H9 (cell line): Measurements from ENCODE around the gene AJAP1. TPM values are rescaled to one million over a fixed set of nuclear protein-coding genes. Genes with fewer than 3 reads are reported as not detected.

Source experiments
- DNase-seq: peaks from one replicate; pipeline ENCODE4 v3.0.0-alpha.2; 2017
- H2AFZ ChIP-seq: one replicate; pipeline ENCODE4 v1.6.1; 2013; ENCODE audit warnings: mild to moderate bottlenecking, low read length, control low read depth, moderate library complexity
- H2AK5ac ChIP-seq: 2 replicates; pipeline ENCODE4 v1.6.1; 2013; ENCODE audit warnings: low read length, control low read depth, mixed read lengths; ENCODE audit not compliant: insufficient read length
- H2BK120ac ChIP-seq: one replicate; pipeline ENCODE4 v1.6.1; 2013; ENCODE audit warnings: low read depth, mild to moderate bottlenecking, low read length, control low read depth, inconsistent platforms; ENCODE audit not compliant: poor library complexity, severe bottlenecking
- H2BK12ac ChIP-seq: 2 replicates; pipeline ENCODE4 v1.6.1; 2013; ENCODE audit warnings: low read length, control low read depth, mixed read lengths, low read depth; ENCODE audit not compliant: insufficient read length
- H2BK15ac ChIP-seq: 2 replicates; pipeline ENCODE4 v1.6.1; 2013; ENCODE audit warnings: low read depth, low read length, control low read depth
- H2BK20ac ChIP-seq: one replicate; pipeline ENCODE4 v1.6.1; 2013; ENCODE audit warnings: low read depth, mild to moderate bottlenecking, low read length, control low read depth, inconsistent platforms; ENCODE audit not compliant: poor library complexity, severe bottlenecking
- H2BK5ac ChIP-seq: 2 replicates; pipeline ENCODE4 v1.6.1; 2013; ENCODE audit warnings: low read length, control low read depth, mixed read lengths; ENCODE audit not compliant: insufficient read length
- H3K14ac ChIP-seq: 2 replicates; pipeline ENCODE4 v1.6.1; 2013; ENCODE audit warnings: low read length, control low read depth; ENCODE audit not compliant: insufficient read depth
- H3K18ac ChIP-seq: 2 replicates; pipeline ENCODE4 v1.6.1; 2013; ENCODE audit warnings: low read depth, mild to moderate bottlenecking, mixed read lengths, low read length, control low read depth; ENCODE audit not compliant: insufficient read length
- H3K23ac ChIP-seq: 2 replicates; pipeline ENCODE4 v1.6.1; 2013; ENCODE audit warnings: low read length, control low read depth, mixed read lengths, low read depth; ENCODE audit not compliant: insufficient read length
- H3K23me2 ChIP-seq: 2 replicates; pipeline ENCODE4 v1.6.1; 2013; ENCODE audit warnings: low read depth, mild to moderate bottlenecking, mixed read lengths, low read length, control low read depth; ENCODE audit not compliant: insufficient read length, poor library complexity, severe bottlenecking
- H3K27ac ChIP-seq: 2 replicates; pipeline ENCODE4 v1.5.1; 2013; ENCODE audit warnings: low read length, control low read depth, mixed read lengths, low read depth; ENCODE audit not compliant: insufficient read length
- H3K27me3 ChIP-seq: 2 replicates; pipeline ENCODE4 v1.6.1; 2013; ENCODE audit warnings: low read length, control low read depth, inconsistent platforms; ENCODE audit not compliant: insufficient read depth
- H3K4ac ChIP-seq: 2 replicates; pipeline ENCODE4 v1.6.1; 2013; ENCODE audit warnings: low read depth, mild to moderate bottlenecking, control low read depth, inconsistent platforms, low read length, moderate library complexity
- H3K4me1 ChIP-seq: 2 replicates; pipeline ENCODE4 v1.6.1; 2013; ENCODE audit warnings: low read length, control low read depth, inconsistent platforms; ENCODE audit not compliant: insufficient read depth
- H3K4me2 ChIP-seq: 2 replicates; pipeline ENCODE4 v1.6.1; 2013; ENCODE audit warnings: low read length, control low read depth, mixed read lengths; ENCODE audit not compliant: insufficient read length, insufficient read depth
- H3K56ac ChIP-seq: 2 replicates; pipeline ENCODE4 v1.6.1; 2013; ENCODE audit warnings: low read depth, mild to moderate bottlenecking, mixed read lengths, low read length, control low read depth; ENCODE audit not compliant: insufficient read length
- H3K79me1 ChIP-seq: 2 replicates; pipeline ENCODE4 v1.6.1; 2013; ENCODE audit warnings: low read depth, mild to moderate bottlenecking, moderate library complexity, low read length, control low read depth, inconsistent platforms; ENCODE audit not compliant: insufficient read depth, poor library complexity, severe bottlenecking
- H3K79me2 ChIP-seq: 2 replicates; pipeline ENCODE4 v1.6.1; 2013; ENCODE audit warnings: low read length, control low read depth, inconsistent platforms; ENCODE audit not compliant: insufficient read depth
- H3K9ac ChIP-seq: 2 replicates; pipeline ENCODE4 v1.6.1; 2013; ENCODE audit warnings: low read length, control low read depth, mixed read lengths; ENCODE audit not compliant: insufficient read length; ENCODE audit errors: extremely low read depth
- H3K9me3 ChIP-seq: one replicate; pipeline ENCODE4 v1.6.1; 2013; ENCODE audit warnings: low read depth, low read length, inconsistent platforms; ENCODE audit not compliant: control insufficient read depth
- H3T11ph ChIP-seq: one replicate; pipeline ENCODE4 v1.6.1; 2013; ENCODE audit warnings: mild to moderate bottlenecking, low read length, control low read depth, inconsistent platforms
- H4K20me1 ChIP-seq: one replicate; pipeline ENCODE4 v1.6.1; 2013; ENCODE audit not compliant: control insufficient read depth, insufficient read length, insufficient read depth
- H4K5ac ChIP-seq: 2 replicates; pipeline ENCODE4 v1.6.1; 2013; ENCODE audit warnings: low read depth, mild to moderate bottlenecking, mixed read lengths, low read length, control low read depth; ENCODE audit not compliant: insufficient read length
- H4K8ac ChIP-seq: replicated peaks from 2 replicates; pipeline ENCODE4 v1.6.1; 2013; ENCODE audit warnings: low read length, control low read depth, mixed read lengths, low read depth; ENCODE audit not compliant: insufficient read length
- H4K91ac ChIP-seq: 2 replicates; pipeline ENCODE4 v1.6.1; 2013; ENCODE audit warnings: low read depth, mild to moderate bottlenecking, moderate library complexity, mixed read lengths, low read length, control low read depth; ENCODE audit not compliant: insufficient read length
- H3K27ac Mint-ChIP-seq, 3 experiments: 2 replicates in 2 of 3; 3 replicates in 1 of 3; pipeline ENCODE4 v1.8.0; 2020 to 2021; ENCODE audit warnings: mixed read lengths in 3 of 3, mild to moderate bottlenecking in 1 of 3, moderate library complexity in 1 of 3
- H3K27me3 Mint-ChIP-seq: 2 replicates; pipeline ENCODE4 v1.8.0; 2021; ENCODE audit warnings: low read depth, mild to moderate bottlenecking, moderate library complexity, mixed read lengths
- H3K36me3 Mint-ChIP-seq, 3 experiments: 2 replicates in 2 of 3; 3 replicates in 1 of 3; pipeline ENCODE4 v1.8.0; 2020 to 2021; ENCODE audit warnings: low read depth in 3 of 3, mixed read lengths in 3 of 3; ENCODE audit not compliant: insufficient read depth in 1 of 3
- H3K4me1 Mint-ChIP-seq, 2 experiments: 2 replicates each; pipeline ENCODE4 v1.8.0; 2020; ENCODE audit warnings: mixed read lengths in 2 of 2
- H3K4me3 Mint-ChIP-seq, 2 experiments: 2 replicates in 1 of 2; 3 replicates in 1 of 2; pipeline ENCODE4 v1.8.0; 2020 to 2021; ENCODE audit warnings: mild to moderate bottlenecking in 2 of 2, mixed read lengths in 2 of 2, moderate library complexity in 1 of 2
- H3K9me3 Mint-ChIP-seq, 2 experiments: 2 replicates in 1 of 2; 3 replicates in 1 of 2; pipeline ENCODE4 v1.8.0; 2020; ENCODE audit warnings: mild to moderate bottlenecking in 2 of 2, mixed read lengths in 2 of 2, moderate library complexity in 1 of 2
- WGBS: extraction: QIAGEN DNeasy Blood & Tissue Kit; methylation state at CpG from one replicate; pipeline ENCODE4 v1.1.7; 2013; ENCODE audit warnings: missing lambda C conversion rate, low lambda C conversion rate, mixed read lengths; ENCODE audit not compliant: insufficient read length; ENCODE audit errors: extremely low coverage; 5-methylcytosine and 5-hydroxymethylcytosine counted together
- total RNA-seq: library from RNA; stranded (reverse); gene quantifications from 2 replicates; pipeline ENCODE4 v1.2.1, GENCODE V29; 2021
- TF ChIP-seq, protein P1 (sequence below): fragments of 200-600 bp; sonication (generic); conservative IDR thresholded peaks from 3 replicates; pipeline ENCODE4 v1.8.0; 2021; ENCODE audit warnings: antibody characterized with exemption, mild to moderate bottlenecking

The AJAP1 gene
- total RNA-seq, 1 experiment from 2014 or later = 8.6 TPM

DNA sequence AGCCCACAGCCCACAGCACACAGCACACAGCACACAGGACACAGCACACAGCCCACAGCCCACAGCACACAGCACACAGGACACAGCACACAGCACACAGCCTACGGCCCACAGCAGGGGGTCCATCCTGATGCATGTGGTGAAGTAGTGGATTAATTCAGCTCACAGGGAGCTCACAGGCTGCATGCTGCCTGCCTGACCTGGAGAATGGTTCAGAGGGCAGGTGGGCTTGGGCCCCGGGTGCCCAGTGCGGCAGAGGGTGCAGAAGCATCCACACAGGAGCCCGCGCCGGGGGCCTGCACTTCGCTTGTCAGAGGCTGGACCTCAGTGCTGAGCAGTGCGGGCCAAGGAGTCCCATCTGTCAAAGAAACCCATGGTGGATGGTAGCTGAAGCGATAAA, 21.1 kb upstream of the AJAP1 start:
- no peak overlapping the region for H2BK120ac ChIP-seq
- no peak overlapping the region for H4K91ac ChIP-seq
- DNase-seq = no peak
- Mint-ChIP-seq H3K27me3 (peaks cover 11% of the 10 kb centered on the region), H3K4me3 (no peak overlapping the region), H3K36me3 (no peaks in the 10 kb centered on the region; a peak in 1 of 7 replicates), H3K9me3 (peaks cover 2 to 6% of the 10 kb centered on the region in 2 experiments; a peak in 2 of 5 replicates), H3K4me1 (peaks cover 20 to 23% of the 10 kb centered on the region in 2 experiments), H3K27ac (no peak overlapping the region)
- H3K14ac ChIP-seq = no peak overlapping the region
- H3K9ac ChIP-seq = no peak overlapping the region
- H3K9me3 ChIP-seq = no peaks in the 10 kb centered on the region
- no peak overlapping the region for H2BK5ac ChIP-seq
- H2AK5ac ChIP-seq = no peak overlapping the region
- H3K4ac ChIP-seq = no peak overlapping the region
- H2BK15ac ChIP-seq = no peak overlapping the region
- no CpG with 5 or more reads among the region's 9 CpGs for WGBS
- H3K23me2 ChIP-seq = no peaks in the 10 kb centered on the region
- no peaks in the 10 kb centered on the region for H3K4me1 ChIP-seq
- no peak overlapping the region for H3K4me2 ChIP-seq
- no peak overlapping the region for H2AFZ ChIP-seq
- H3K18ac ChIP-seq = no peak overlapping the region
- no peak overlapping the region for H2BK20ac ChIP-seq
- no peak overlapping the region for H2BK12ac ChIP-seq
- no peak overlapping the region for H3K27ac ChIP-seq
- H3K79me2 ChIP-seq = no peaks in the 10 kb centered on the region
- TF ChIP-seq, protein P1, sequence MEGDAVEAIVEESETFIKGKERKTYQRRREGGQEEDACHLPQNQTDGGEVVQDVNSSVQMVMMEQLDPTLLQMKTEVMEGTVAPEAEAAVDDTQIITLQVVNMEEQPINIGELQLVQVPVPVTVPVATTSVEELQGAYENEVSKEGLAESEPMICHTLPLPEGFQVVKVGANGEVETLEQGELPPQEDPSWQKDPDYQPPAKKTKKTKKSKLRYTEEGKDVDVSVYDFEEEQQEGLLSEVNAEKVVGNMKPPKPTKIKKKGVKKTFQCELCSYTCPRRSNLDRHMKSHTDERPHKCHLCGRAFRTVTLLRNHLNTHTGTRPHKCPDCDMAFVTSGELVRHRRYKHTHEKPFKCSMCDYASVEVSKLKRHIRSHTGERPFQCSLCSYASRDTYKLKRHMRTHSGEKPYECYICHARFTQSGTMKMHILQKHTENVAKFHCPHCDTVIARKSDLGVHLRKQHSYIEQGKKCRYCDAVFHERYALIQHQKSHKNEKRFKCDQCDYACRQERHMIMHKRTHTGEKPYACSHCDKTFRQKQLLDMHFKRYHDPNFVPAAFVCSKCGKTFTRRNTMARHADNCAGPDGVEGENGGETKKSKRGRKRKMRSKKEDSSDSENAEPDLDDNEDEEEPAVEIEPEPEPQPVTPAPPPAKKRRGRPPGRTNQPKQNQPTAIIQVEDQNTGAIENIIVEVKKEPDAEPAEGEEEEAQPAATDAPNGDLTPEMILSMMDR = no peak
- no peak overlapping the region for H4K5ac ChIP-seq
- no peak overlapping the region for H3K56ac ChIP-seq
- H3T11ph ChIP-seq = no peak overlapping the region
- no peaks in the 10 kb centered on the region for H3K27me3 ChIP-seq
- H3K23ac ChIP-seq = no peak overlapping the region
- no peak overlapping the region for H4K8ac ChIP-seq
- no peaks in the 10 kb centered on the region for H4K20me1 ChIP-seq
- no peaks in the 10 kb centered on the region for H3K79me1 ChIP-seq
